Trophoblast cell (in vitro differentiated cells and primary cell): ENCODE measurements around the gene CDKL4.

Source experiments
- DNase-seq, 2 donors: peaks; one replicate each; pipeline ENCODE4 v3.0.0-alpha.2; 2016
- H2AFZ ChIP-seq: 2 replicates; pipeline ENCODE4 v1.6.1; 2013; ENCODE audit warnings: low read length, moderate library complexity, mild to moderate bottlenecking; ENCODE audit not compliant: insufficient read depth, poor library complexity
- H2AK5ac ChIP-seq: 2 replicates; pipeline ENCODE4 v1.6.1; 2013; ENCODE audit warnings: mild to moderate bottlenecking, low read length
- H2BK120ac ChIP-seq: 2 replicates; pipeline ENCODE4 v1.6.1; 2013; ENCODE audit warnings: low read length, mild to moderate bottlenecking, moderate library complexity; ENCODE audit not compliant: insufficient read depth, poor library complexity
- H2BK12ac ChIP-seq: 2 replicates; pipeline ENCODE4 v1.6.1; 2013; ENCODE audit warnings: mild to moderate bottlenecking, low read length, moderate library complexity
- H2BK5ac ChIP-seq: 2 replicates; pipeline ENCODE4 v1.6.1; 2013; ENCODE audit warnings: low read length, low read depth, moderate library complexity, mild to moderate bottlenecking; ENCODE audit not compliant: poor library complexity
- H3K14ac ChIP-seq: 2 replicates; pipeline ENCODE4 v1.6.1; 2013; ENCODE audit warnings: mild to moderate bottlenecking, low read length
- H3K18ac ChIP-seq: 2 replicates; pipeline ENCODE4 v1.6.1; 2013; ENCODE audit warnings: mild to moderate bottlenecking, low read length
- H3K23ac ChIP-seq: 2 replicates; pipeline ENCODE4 v1.6.1; 2013; ENCODE audit warnings: low read length
- H3K27ac ChIP-seq: 2 replicates; pipeline ENCODE4 v1.5.1; 2013; ENCODE audit warnings: low read depth, mild to moderate bottlenecking, inconsistent platforms, low read length, moderate library complexity
- H3K27me3 ChIP-seq: 2 replicates; pipeline ENCODE4 v1.6.1; 2013; ENCODE audit warnings: inconsistent platforms, mild to moderate bottlenecking, low read length, moderate library complexity; ENCODE audit not compliant: insufficient read depth
- H3K36me3 ChIP-seq, 2 experiments: 1 replicate in 1 of 2; 2 replicates in 1 of 2; pipeline ENCODE4 v1.6.1; 2013; ENCODE audit warnings: low read length in 2 of 2, mild to moderate bottlenecking in 2 of 2, moderate library complexity in 1 of 2; ENCODE audit not compliant: insufficient read depth in 2 of 2, control insufficient read depth in 1 of 2
- H3K4ac ChIP-seq: 2 replicates; pipeline ENCODE4 v1.6.1; 2013; ENCODE audit warnings: low read depth, mild to moderate bottlenecking, low read length, moderate library complexity
- H3K4me1 ChIP-seq, 2 experiments: 1 replicate in 1 of 2; 2 replicates in 1 of 2; pipeline ENCODE4 v1.6.1; 2013; ENCODE audit warnings: low read length in 2 of 2, mild to moderate bottlenecking in 2 of 2, moderate library complexity in 1 of 2; ENCODE audit not compliant: insufficient read depth in 2 of 2, control insufficient read depth in 1 of 2
- H3K4me2 ChIP-seq: 2 replicates; pipeline ENCODE4 v1.6.1; 2013; ENCODE audit warnings: inconsistent platforms, mild to moderate bottlenecking, low read length, moderate library complexity
- H3K4me3 ChIP-seq: 2 replicates; pipeline ENCODE4 v1.5.1; 2013; ENCODE audit warnings: mild to moderate bottlenecking, low read depth, low read length, inconsistent platforms
- H3K79me1 ChIP-seq: one replicate; pipeline ENCODE4 v1.6.1; 2013; ENCODE audit warnings: low read length
- H3K79me2 ChIP-seq: 2 replicates; pipeline ENCODE4 v1.6.1; 2013; ENCODE audit warnings: low read length, mild to moderate bottlenecking; ENCODE audit not compliant: control insufficient read depth, insufficient read depth, poor library complexity
- H3K9ac ChIP-seq: 2 replicates; pipeline ENCODE4 v1.6.1; 2013; ENCODE audit warnings: mild to moderate bottlenecking, low read length
- H3K9me3 ChIP-seq: 2 replicates; pipeline ENCODE4 v1.6.1; 2013; ENCODE audit warnings: low read depth, mild to moderate bottlenecking, control low read depth, inconsistent platforms, low read length; ENCODE audit not compliant: insufficient read depth
- H4K12ac ChIP-seq: 2 replicates; pipeline ENCODE4 v1.6.1; 2013; ENCODE audit warnings: low read depth, mild to moderate bottlenecking, low read length, moderate library complexity
- H4K8ac ChIP-seq: 2 replicates; pipeline ENCODE4 v1.6.1; 2013; ENCODE audit warnings: low read depth, mild to moderate bottlenecking, low read length, moderate library complexity
- H4K91ac ChIP-seq: one replicate; pipeline ENCODE4 v1.6.1; 2013; ENCODE audit warnings: low read depth, mild to moderate bottlenecking, low read length, moderate library complexity
- WGBS: extraction: QIAGEN DNeasy Blood & Tissue Kit; methylation state at CpG from one replicate; pipeline ENCODE4 v1.1.7; 2013; ENCODE audit warnings: missing lambda C conversion rate; ENCODE audit not compliant: insufficient read length, insufficient coverage; ENCODE audit errors: extremely low coverage; 5-methylcytosine and 5-hydroxymethylcytosine counted together

Gene CDKL4

GRCh38 chr2:39225567-39225966, 18.2 kb downstream of the CDKL4 start:
- H2AK5ac ChIP-seq = no peak overlapping the region
- no peak overlapping the region for H3K4ac ChIP-seq
- H4K8ac ChIP-seq = no peak overlapping the region
- H2BK12ac ChIP-seq = no peak overlapping the region
- H3K9me3 ChIP-seq = no peaks in the 10 kb centered on the region
- H2BK5ac ChIP-seq = no peak overlapping the region
- H3K9ac ChIP-seq = no peak overlapping the region
- H3K79me2 ChIP-seq = no peaks in the 10 kb centered on the region
- H3K79me1 ChIP-seq = no peaks in the 10 kb centered on the region
- H2AFZ ChIP-seq = no peak overlapping the region
- H3K4me2 ChIP-seq = no peak overlapping the region
- no peak overlapping the region for H3K23ac ChIP-seq
- H4K91ac ChIP-seq = no peak overlapping the region
- no CpG with 5 or more reads among the region's 1 CpG for WGBS
- DNase-seq = no peak
- no peaks in the 10 kb centered on the region for H3K36me3 ChIP-seq
- no peak overlapping the region for H3K27ac ChIP-seq
- H3K27me3 ChIP-seq = no peaks in the 10 kb centered on the region
- no peak overlapping the region for H3K14ac ChIP-seq
- no peak overlapping the region for H2BK120ac ChIP-seq
- H3K4me3 ChIP-seq = no peak overlapping the region
- no peak overlapping the region for H3K18ac ChIP-seq
- no peak overlapping the region for H4K12ac ChIP-seq
- peaks cover 0 to 1% of the 10 kb centered on the region in 2 experiments for H3K4me1 ChIP-seq

- DNase-seq = no peak
- WGBS = no CpG with 5 or more reads among the region's 1 CpG
These were observed 19.9 kb downstream of the CDKL4 start for GRCh38 chr2:39223909-39224308.

GRCh38 chr2:39221459-39221858, 22.3 kb downstream of the CDKL4 start:
- no peaks in the 10 kb centered on the region for H3K79me2 ChIP-seq
- no peak overlapping the region for H3K18ac ChIP-seq
- no peak overlapping the region for H3K23ac ChIP-seq
- no peak overlapping the region for H2BK120ac ChIP-seq
- DNase-seq = no peak
- H2AK5ac ChIP-seq = no peak overlapping the region
- H3K9me3 ChIP-seq = no peaks in the 10 kb centered on the region
- no peak overlapping the region for H4K8ac ChIP-seq
- H2BK5ac ChIP-seq = no peak overlapping the region
- H2BK12ac ChIP-seq = no peak overlapping the region
- no peak overlapping the region for H3K27ac ChIP-seq
- H3K4me3 ChIP-seq = no peak overlapping the region
- no peak overlapping the region for H4K12ac ChIP-seq
- no CpG with 5 or more reads among the region's 3 CpGs for WGBS
- no peak overlapping the region for H3K14ac ChIP-seq
- H3K27me3 ChIP-seq = no peaks in the 10 kb centered on the region
- H3K36me3 ChIP-seq = no peaks in the 10 kb centered on the region
- H3K79me1 ChIP-seq = no peaks in the 10 kb centered on the region
- H3K9ac ChIP-seq = no peak overlapping the region
- no peak overlapping the region for H2AFZ ChIP-seq
- no peak overlapping the region for H3K4me2 ChIP-seq
- no peak overlapping the region for H4K91ac ChIP-seq
- no peaks in the 10 kb centered on the region for H3K4me1 ChIP-seq
- no peak overlapping the region for H3K4ac ChIP-seq

More at GRCh38 chr2:39223909-39224308, 19.9 kb downstream of the CDKL4 start:
- H2BK12ac ChIP-seq = no peak overlapping the region
- H3K4me1 ChIP-seq = peaks cover 0 to 1% of the 10 kb centered on the region in 2 experiments
- H3K4me2 ChIP-seq = no peak overlapping the region
- no peak overlapping the region for H4K8ac ChIP-seq
- no peak overlapping the region for H3K23ac ChIP-seq
- H4K12ac ChIP-seq = no peak overlapping the region
- no peak overlapping the region for H3K27ac ChIP-seq
- H3K79me1 ChIP-seq = no peaks in the 10 kb centered on the region
- H3K79me2 ChIP-seq = no peaks in the 10 kb centered on the region
- H3K4ac ChIP-seq = no peak overlapping the region
- H3K9ac ChIP-seq = no peak overlapping the region
- H3K27me3 ChIP-seq = no peaks in the 10 kb centered on the region
- no peak overlapping the region for H3K4me3 ChIP-seq
- no peak overlapping the region for H2BK120ac ChIP-seq
- no peaks in the 10 kb centered on the region for H3K9me3 ChIP-seq
- no peak overlapping the region for H4K91ac ChIP-seq
- H3K14ac ChIP-seq = no peak overlapping the region
- H2AK5ac ChIP-seq = no peak overlapping the region
- no peaks in the 10 kb centered on the region for H3K36me3 ChIP-seq
- no peak overlapping the region for H3K18ac ChIP-seq
- H2AFZ ChIP-seq = no peak overlapping the region
- no peak overlapping the region for H2BK5ac ChIP-seq

- Histone ChIP-seq H4K8ac (no peak overlapping the region), H2BK120ac (no peak overlapping the region), H3K4me2 (no peak overlapping the region), H3K27me3 (no peaks in the 10 kb centered on the region), H4K12ac (no peak overlapping the region), H3K4ac (no peak overlapping the region), H2AK5ac (no peak overlapping the region), H2BK5ac (no peak overlapping the region), H3K27ac (no peak overlapping the region), H2BK12ac (no peak overlapping the region), H3K4me1 (no peaks in the 10 kb centered on the region), H3K9ac (no peak overlapping the region), H3K79me2 (no peaks in the 10 kb centered on the region), H3K18ac (no peak overlapping the region), H3K36me3 (no peaks in the 10 kb centered on the region), H3K9me3 (no peaks in the 10 kb centered on the region), H3K23ac (no peak overlapping the region), H3K4me3 (no peak overlapping the region), H4K91ac (no peak overlapping the region), H3K14ac (no peak overlapping the region), H3K79me1 (no peaks in the 10 kb centered on the region), H2AFZ (no peak overlapping the region)
- no CpG with 5 or more reads among the region's 2 CpGs for WGBS
- DNase-seq = no peak
These were observed 23.6 kb downstream of the CDKL4 start for GRCh38 chr2:39220136-39220535.
